PFSK-1 (cell line): ENCODE measurements around the gene NOX3.

Experiments used
- FOXP2 ChIP-seq: optimal IDR thresholded peaks from 2 replicates; pipeline ENCODE3; 2011; ENCODE audit warnings: borderline replicate concordance, control low read depth, inconsistent platforms; ENCODE audit not compliant: insufficient read depth; ENCODE audit errors: extremely low read length, extremely low read depth
- POLR2AphosphoS5 ChIP-seq: IDR thresholded peaks from 2 replicates; pipeline ENCODE4 v1.6.1; 2012; ENCODE audit warnings: low read depth, mild to moderate bottlenecking, control low read depth, low read length, moderate library complexity
- REST ChIP-seq, 2 experiments: IDR thresholded peaks; 2 replicates each; pipeline versions ENCODE4 v1.6.1 to v1.8.0; 2011 to 2012; ENCODE audit warnings: low read depth in 2 of 2, low read length in 2 of 2, control low read depth in 1 of 2, inconsistent platforms in 1 of 2, mild to moderate bottlenecking in 1 of 2, moderate library complexity in 1 of 2; ENCODE audit not compliant: insufficient read depth in 1 of 2
- SIN3A ChIP-seq: IDR thresholded peaks from 2 replicates; pipeline ENCODE4 v1.6.1; 2012; ENCODE audit warnings: mild to moderate bottlenecking, low read length, moderate library complexity, borderline replicate concordance; ENCODE audit not compliant: insufficient read depth
- TAF1 ChIP-seq: IDR thresholded peaks from 2 replicates; pipeline ENCODE4 v1.6.1; 2012; ENCODE audit warnings: low read length, control low read depth, borderline replicate concordance; ENCODE audit not compliant: insufficient read depth

GRCh38 chr6:155408231-155408630 lies 47.4 kb downstream of the NOX3 start:
- TF ChIP-seq TAF1 (no peak), REST (IDR thresholded peaks at IDR 0.05; ENCODE audit: insufficient read depth in 1 of 2, low read depth in 2 of 2, low read length in 2 of 2) (no peak), SIN3A (no peak), POLR2AphosphoS5 (no peak), FOXP2 (no peak)
